Natural killer cell (primary cell): ENCODE results near the gene LYPD1. TPM values are rescaled to one million over a fixed set of nuclear protein-coding genes. Genes with fewer than 3 reads are reported as not detected.

Source experiments
- ATAC-seq, 3 donors: fragments of 150-1000 bp in 2 of 3; fragments of 200-7000 bp in 1 of 3; cut with Tn5 transposase; 1 replicate in 1 of 3; 2 replicates in 2 of 3; pipeline ENCODE4 v1.10.0; 2021; ENCODE audit warnings: mild to moderate bottlenecking in 2 of 3, moderate library complexity in 2 of 3
- DNase-seq, 2 donors: peaks; one replicate each; pipeline versions ENCODE4 v3.0.0 to v3.0.0-alpha.2; 2013 to 2021; ENCODE audit warnings: mixed read lengths in 1 of 2
- H3K27ac ChIP-seq: one replicate; pipeline ENCODE4 v1.5.1; 2013; ENCODE audit warnings: mild to moderate bottlenecking, low read length
- H3K27me3 ChIP-seq: one replicate; pipeline ENCODE4 v1.6.1; 2013; ENCODE audit warnings: low read length; ENCODE audit not compliant: control insufficient read depth, insufficient read depth
- H3K36me3 ChIP-seq: one replicate; pipeline ENCODE4 v1.6.1; 2013; ENCODE audit warnings: low read length; ENCODE audit not compliant: control insufficient read depth, insufficient read depth
- H3K4me1 ChIP-seq: one replicate; pipeline ENCODE4 v1.6.1; 2013; ENCODE audit warnings: low read length; ENCODE audit not compliant: control insufficient read depth, insufficient read depth
- H3K4me3 ChIP-seq: one replicate; pipeline ENCODE4 v1.5.1; 2013; ENCODE audit warnings: low read length
- H3K9me3 ChIP-seq: one replicate; pipeline ENCODE4 v1.6.1; 2013; ENCODE audit warnings: low read length; ENCODE audit not compliant: control insufficient read depth, insufficient read depth
- H3K27ac Mint-ChIP-seq, 2 donors: one replicate each; pipeline ENCODE4 v1.8.0; 2022; ENCODE audit warnings: mild to moderate bottlenecking in 2 of 2, mixed read lengths in 2 of 2, moderate library complexity in 1 of 2
- H3K27me3 Mint-ChIP-seq, 2 donors: one replicate each; pipeline ENCODE4 v1.8.0; 2022; ENCODE audit warnings: low read depth in 2 of 2, mixed read lengths in 2 of 2
- H3K36me3 Mint-ChIP-seq: one replicate; pipeline ENCODE4 v1.8.0; 2022; ENCODE audit warnings: mixed read lengths
- H3K4me1 Mint-ChIP-seq, 2 donors: one replicate each; pipeline ENCODE4 v1.8.0; 2022; ENCODE audit warnings: mixed read lengths in 2 of 2
- H3K4me3 Mint-ChIP-seq: one replicate; pipeline ENCODE4 v1.8.0; 2022; ENCODE audit warnings: mild to moderate bottlenecking, moderate library complexity, mixed read lengths
- H3K9me3 Mint-ChIP-seq, 2 donors: one replicate each; pipeline ENCODE4 v1.8.0; 2022; ENCODE audit warnings: mixed read lengths in 2 of 2
- CTCF ChIP-seq: fragments of 200-600 bp; IDR thresholded peaks from one replicate; pipeline ENCODE4 v1.8.0; 2022; ENCODE audit warnings: antibody characterized with exemption
- WGBS: methylation state at CpG from one replicate; pipeline ENCODE4 v1.1.7; 2013; ENCODE audit warnings: missing lambda C conversion rate; ENCODE audit not compliant: insufficient coverage; 5-methylcytosine and 5-hydroxymethylcytosine counted together
- intact Hi-C: fragments of 100-400 bp; cut with micrococcal nuclease; formaldehyde crosslinking; loops from one replicate; pipeline ENCODE4 v1.14.2; 2022
- total RNA-seq, 4 donors: library from RNA; stranded (reverse); fragments of 120-200 nt in 1 of 4; gene quantifications; one replicate each; pipeline versions ENCODE4 v1.2.3 to v1.2.4, GENCODE V29; 2013 to 2022

LYPD1 gene
- total RNA-seq, 3 donors from 2014 or later (not counting 1 experiment from before 2014, with no cell fraction given): not detected

GRCh38 chr2:132640116-132640515 lies 29.9 kb downstream of the LYPD1 start:
- no peak overlapping the region for H3K4me3 Mint-ChIP-seq
- peaks cover 2% of the 10 kb centered on the region for H3K9me3 ChIP-seq
- H3K36me3 ChIP-seq: no peaks in the 10 kb centered on the region
- no peaks in the 10 kb centered on the region for H3K27me3 ChIP-seq
- peaks cover 5 to 7% of the 10 kb centered on the region in 2 donors for H3K9me3 Mint-ChIP-seq
- H3K27me3 Mint-ChIP-seq: peaks cover 0 to 1% of the 10 kb centered on the region in 2 donors
- no peak for TF ChIP-seq CTCF
- ATAC-seq (no peak), DNase-seq (no peak)
- no peaks in the 10 kb centered on the region for H3K36me3 Mint-ChIP-seq
- no peak overlapping the region for H3K4me3 ChIP-seq
- H3K27ac ChIP-seq: no peak overlapping the region
- no peak overlapping the region for H3K27ac Mint-ChIP-seq
- H3K4me1 Mint-ChIP-seq: no peaks in the 10 kb centered on the region
- no peaks in the 10 kb centered on the region for H3K4me1 ChIP-seq
- intact Hi-C loops: no loop called here

GRCh38 chr2:132638313-132639040 lies 31.5 kb downstream of the LYPD1 start:
- TF ChIP-seq CTCF: no peak
- Mint-ChIP-seq H3K9me3 (peaks cover 11 to 12% of the 10 kb centered on the region in 2 donors), H3K4me1 (peaks cover 0 to 6% of the 10 kb centered on the region in 2 donors), H3K27ac (no peak overlapping the region), H3K36me3 (no peaks in the 10 kb centered on the region), H3K4me3 (no peak overlapping the region), H3K27me3 (no peaks in the 10 kb centered on the region)
- Histone ChIP-seq H3K4me3 (no peak overlapping the region), H3K27ac (no peak overlapping the region), H3K4me1 (no peaks in the 10 kb centered on the region), H3K36me3 (no peaks in the 10 kb centered on the region), H3K27me3 (no peaks in the 10 kb centered on the region), H3K9me3 (peaks cover 2% of the 10 kb centered on the region)
- intact Hi-C loops: no loop called here
- 85% methylated on average over 5 of the region's 5 CpGs for WGBS
- DNase-seq (no peak), ATAC-seq (no peak)

GRCh38 chr2:132636346-132636745 lies 33.7 kb downstream of the LYPD1 start:
- no peak for TF ChIP-seq CTCF
- H3K27me3 ChIP-seq: no peaks in the 10 kb centered on the region
- WGBS: 57% methylated on average over 1 of the region's 1 CpG
- no peak overlapping the region for H3K4me3 ChIP-seq
- no peak for ATAC-seq
- no peaks in the 10 kb centered on the region for H3K36me3 ChIP-seq
- no peak overlapping the region for H3K27ac ChIP-seq
- H3K9me3 Mint-ChIP-seq: peaks cover 13 to 14% of the 10 kb centered on the region in 2 donors
- H3K4me1 Mint-ChIP-seq: peaks cover 0 to 8% of the 10 kb centered on the region in 2 donors
- intact Hi-C loops: no loop called here
- no peaks in the 10 kb centered on the region for H3K36me3 Mint-ChIP-seq
- no peak overlapping the region for H3K4me3 Mint-ChIP-seq
- H3K27me3 Mint-ChIP-seq: no peaks in the 10 kb centered on the region
- no peaks in the 10 kb centered on the region for H3K4me1 ChIP-seq
- no peak for DNase-seq
- peaks cover 2% of the 10 kb centered on the region for H3K9me3 ChIP-seq
- no peak overlapping the region for H3K27ac Mint-ChIP-seq

GRCh38 chr2:132633635-132634034 lies 36.4 kb downstream of the LYPD1 start:
- Histone ChIP-seq H3K36me3 (no peaks in the 10 kb centered on the region), H3K27me3 (no peaks in the 10 kb centered on the region), H3K4me3 (no peak overlapping the region), H3K27ac (no peak overlapping the region), H3K4me1 (no peaks in the 10 kb centered on the region), H3K9me3 (no peaks in the 10 kb centered on the region)
- Mint-ChIP-seq H3K27me3 (no peaks in the 10 kb centered on the region), H3K4me1 (peaks cover 0 to 8% of the 10 kb centered on the region in 2 donors), H3K9me3 (peaks cover 15 to 20% of the 10 kb centered on the region in 2 donors), H3K4me3 (no peak overlapping the region), H3K36me3 (no peaks in the 10 kb centered on the region), H3K27ac (no peak overlapping the region)
- no peak for TF ChIP-seq CTCF
- 67% methylated on average over 2 of the region's 2 CpGs for WGBS
- no peak for ATAC-seq
- intact Hi-C loops: no loop called here
- no peak for DNase-seq
